H9 (cell line): ENCODE results near the gene TNIP1. TPM values are rescaled to one million over a fixed set of nuclear protein-coding genes. Genes with fewer than 3 reads are reported as not detected.

Experiments
- DNase-seq: peaks from one replicate; pipeline ENCODE4 v3.0.0-alpha.2; 2017
- H2AFZ ChIP-seq: one replicate; pipeline ENCODE4 v1.6.1; 2013; ENCODE audit warnings: mild to moderate bottlenecking, low read length, control low read depth, moderate library complexity
- H2AK5ac ChIP-seq: 2 replicates; pipeline ENCODE4 v1.6.1; 2013; ENCODE audit warnings: low read length, control low read depth, mixed read lengths; ENCODE audit not compliant: insufficient read length
- H2BK120ac ChIP-seq: one replicate; pipeline ENCODE4 v1.6.1; 2013; ENCODE audit warnings: low read depth, mild to moderate bottlenecking, low read length, control low read depth, inconsistent platforms; ENCODE audit not compliant: poor library complexity, severe bottlenecking
- H2BK12ac ChIP-seq: 2 replicates; pipeline ENCODE4 v1.6.1; 2013; ENCODE audit warnings: low read length, control low read depth, mixed read lengths, low read depth; ENCODE audit not compliant: insufficient read length
- H2BK15ac ChIP-seq: 2 replicates; pipeline ENCODE4 v1.6.1; 2013; ENCODE audit warnings: low read depth, low read length, control low read depth
- H2BK20ac ChIP-seq: one replicate; pipeline ENCODE4 v1.6.1; 2013; ENCODE audit warnings: low read depth, mild to moderate bottlenecking, low read length, control low read depth, inconsistent platforms; ENCODE audit not compliant: poor library complexity, severe bottlenecking
- H2BK5ac ChIP-seq: 2 replicates; pipeline ENCODE4 v1.6.1; 2013; ENCODE audit warnings: low read length, control low read depth, mixed read lengths; ENCODE audit not compliant: insufficient read length
- H3K14ac ChIP-seq: 2 replicates; pipeline ENCODE4 v1.6.1; 2013; ENCODE audit warnings: low read length, control low read depth; ENCODE audit not compliant: insufficient read depth
- H3K18ac ChIP-seq: 2 replicates; pipeline ENCODE4 v1.6.1; 2013; ENCODE audit warnings: low read depth, mild to moderate bottlenecking, mixed read lengths, low read length, control low read depth; ENCODE audit not compliant: insufficient read length
- H3K23ac ChIP-seq: 2 replicates; pipeline ENCODE4 v1.6.1; 2013; ENCODE audit warnings: low read length, control low read depth, mixed read lengths, low read depth; ENCODE audit not compliant: insufficient read length
- H3K23me2 ChIP-seq: 2 replicates; pipeline ENCODE4 v1.6.1; 2013; ENCODE audit warnings: low read depth, mild to moderate bottlenecking, mixed read lengths, low read length, control low read depth; ENCODE audit not compliant: insufficient read length, poor library complexity, severe bottlenecking
- H3K27ac ChIP-seq: 2 replicates; pipeline ENCODE4 v1.5.1; 2013; ENCODE audit warnings: low read length, control low read depth, mixed read lengths, low read depth; ENCODE audit not compliant: insufficient read length
- H3K27me3 ChIP-seq: 2 replicates; pipeline ENCODE4 v1.6.1; 2013; ENCODE audit warnings: low read length, control low read depth, inconsistent platforms; ENCODE audit not compliant: insufficient read depth
- H3K4ac ChIP-seq: 2 replicates; pipeline ENCODE4 v1.6.1; 2013; ENCODE audit warnings: low read depth, mild to moderate bottlenecking, control low read depth, inconsistent platforms, low read length, moderate library complexity
- H3K4me1 ChIP-seq: 2 replicates; pipeline ENCODE4 v1.6.1; 2013; ENCODE audit warnings: low read length, control low read depth, inconsistent platforms; ENCODE audit not compliant: insufficient read depth
- H3K4me2 ChIP-seq: 2 replicates; pipeline ENCODE4 v1.6.1; 2013; ENCODE audit warnings: low read length, control low read depth, mixed read lengths; ENCODE audit not compliant: insufficient read length, insufficient read depth
- H3K56ac ChIP-seq: 2 replicates; pipeline ENCODE4 v1.6.1; 2013; ENCODE audit warnings: low read depth, mild to moderate bottlenecking, mixed read lengths, low read length, control low read depth; ENCODE audit not compliant: insufficient read length
- H3K79me1 ChIP-seq: 2 replicates; pipeline ENCODE4 v1.6.1; 2013; ENCODE audit warnings: low read depth, mild to moderate bottlenecking, moderate library complexity, low read length, control low read depth, inconsistent platforms; ENCODE audit not compliant: insufficient read depth, poor library complexity, severe bottlenecking
- H3K79me2 ChIP-seq: 2 replicates; pipeline ENCODE4 v1.6.1; 2013; ENCODE audit warnings: low read length, control low read depth, inconsistent platforms; ENCODE audit not compliant: insufficient read depth
- H3K9ac ChIP-seq: 2 replicates; pipeline ENCODE4 v1.6.1; 2013; ENCODE audit warnings: low read length, control low read depth, mixed read lengths; ENCODE audit not compliant: insufficient read length; ENCODE audit errors: extremely low read depth
- H3K9me3 ChIP-seq: one replicate; pipeline ENCODE4 v1.6.1; 2013; ENCODE audit warnings: low read depth, low read length, inconsistent platforms; ENCODE audit not compliant: control insufficient read depth
- H3T11ph ChIP-seq: one replicate; pipeline ENCODE4 v1.6.1; 2013; ENCODE audit warnings: mild to moderate bottlenecking, low read length, control low read depth, inconsistent platforms
- H4K20me1 ChIP-seq: one replicate; pipeline ENCODE4 v1.6.1; 2013; ENCODE audit not compliant: control insufficient read depth, insufficient read length, insufficient read depth
- H4K5ac ChIP-seq: 2 replicates; pipeline ENCODE4 v1.6.1; 2013; ENCODE audit warnings: low read depth, mild to moderate bottlenecking, mixed read lengths, low read length, control low read depth; ENCODE audit not compliant: insufficient read length
- H4K8ac ChIP-seq: replicated peaks from 2 replicates; pipeline ENCODE4 v1.6.1; 2013; ENCODE audit warnings: low read length, control low read depth, mixed read lengths, low read depth; ENCODE audit not compliant: insufficient read length
- H4K91ac ChIP-seq: 2 replicates; pipeline ENCODE4 v1.6.1; 2013; ENCODE audit warnings: low read depth, mild to moderate bottlenecking, moderate library complexity, mixed read lengths, low read length, control low read depth; ENCODE audit not compliant: insufficient read length
- H3K27ac Mint-ChIP-seq, 3 experiments: 2 replicates in 2 of 3; 3 replicates in 1 of 3; pipeline ENCODE4 v1.8.0; 2020 to 2021; ENCODE audit warnings: mixed read lengths in 3 of 3, mild to moderate bottlenecking in 1 of 3, moderate library complexity in 1 of 3
- H3K27me3 Mint-ChIP-seq: 2 replicates; pipeline ENCODE4 v1.8.0; 2021; ENCODE audit warnings: low read depth, mild to moderate bottlenecking, moderate library complexity, mixed read lengths
- H3K36me3 Mint-ChIP-seq, 3 experiments: 2 replicates in 2 of 3; 3 replicates in 1 of 3; pipeline ENCODE4 v1.8.0; 2020 to 2021; ENCODE audit warnings: low read depth in 3 of 3, mixed read lengths in 3 of 3; ENCODE audit not compliant: insufficient read depth in 1 of 3
- H3K4me1 Mint-ChIP-seq, 2 experiments: 2 replicates each; pipeline ENCODE4 v1.8.0; 2020; ENCODE audit warnings: mixed read lengths in 2 of 2
- H3K4me3 Mint-ChIP-seq, 2 experiments: 2 replicates in 1 of 2; 3 replicates in 1 of 2; pipeline ENCODE4 v1.8.0; 2020 to 2021; ENCODE audit warnings: mild to moderate bottlenecking in 2 of 2, mixed read lengths in 2 of 2, moderate library complexity in 1 of 2
- H3K9me3 Mint-ChIP-seq, 2 experiments: 2 replicates in 1 of 2; 3 replicates in 1 of 2; pipeline ENCODE4 v1.8.0; 2020; ENCODE audit warnings: mild to moderate bottlenecking in 2 of 2, mixed read lengths in 2 of 2, moderate library complexity in 1 of 2
- WGBS: extraction: QIAGEN DNeasy Blood & Tissue Kit; methylation state at CpG from one replicate; pipeline ENCODE4 v1.1.7; 2013; ENCODE audit warnings: missing lambda C conversion rate, low lambda C conversion rate, mixed read lengths; ENCODE audit not compliant: insufficient read length; ENCODE audit errors: extremely low coverage; 5-methylcytosine and 5-hydroxymethylcytosine counted together
- total RNA-seq: library from RNA; stranded (reverse); gene quantifications from 2 replicates; pipeline ENCODE4 v1.2.1, GENCODE V29; 2021
- TF ChIP-seq, protein P1 (sequence below): fragments of 200-600 bp; sonication (generic); conservative IDR thresholded peaks from 3 replicates; pipeline ENCODE4 v1.8.0; 2021; ENCODE audit warnings: antibody characterized with exemption, mild to moderate bottlenecking

Gene TNIP1
- total RNA-seq, 1 experiment from 2014 or later: 40.8 TPM

GRCh38 chr5:151053796-151054462 lies 26.9 kb downstream of the TNIP1 start:
- no peak overlapping the region; a peak in 1 of 7 replicates for H3K27ac Mint-ChIP-seq
- H4K20me1 ChIP-seq: no peaks in the 10 kb centered on the region
- no peaks in the 10 kb centered on the region for H3K9me3 Mint-ChIP-seq

More at GRCh38 chr5:151053796-151054462, 26.9 kb downstream of the TNIP1 start:
- peaks cover 0 to 15% (median 14%) of the 10 kb centered on the region in 3 experiments; a peak in 3 of 7 replicates for H3K36me3 Mint-ChIP-seq
- no peak overlapping the region for H2BK20ac ChIP-seq
- H2AFZ ChIP-seq: no peak overlapping the region
- H2BK15ac ChIP-seq: no peak overlapping the region
- no peak overlapping the region for H2AK5ac ChIP-seq
- H3K4me1 ChIP-seq: no peaks in the 10 kb centered on the region
- H3K4ac ChIP-seq: no peak overlapping the region
- H3K56ac ChIP-seq: no peak overlapping the region
- no peak overlapping the region for H4K8ac ChIP-seq
- no peak for DNase-seq
- H3K9me3 ChIP-seq: no peaks in the 10 kb centered on the region
- no peak overlapping the region for H3T11ph ChIP-seq
- WGBS: no CpG with 5 or more reads among the region's 4 CpGs
- H3K4me1 Mint-ChIP-seq: peaks cover 0 to 5% of the 10 kb centered on the region in 2 experiments; a peak in 1 of 4 replicates
- H3K79me1 ChIP-seq: no peaks in the 10 kb centered on the region
- H3K9ac ChIP-seq: no peak overlapping the region
- H4K91ac ChIP-seq: no peak overlapping the region
- H2BK120ac ChIP-seq: no peak overlapping the region
- no peaks in the 10 kb centered on the region for H3K27me3 ChIP-seq
- H3K23me2 ChIP-seq: no peaks in the 10 kb centered on the region
- H3K23ac ChIP-seq: no peak overlapping the region
- H3K4me3 Mint-ChIP-seq: no peak overlapping the region
- no peak overlapping the region for H3K4me2 ChIP-seq
- no peaks in the 10 kb centered on the region for H3K79me2 ChIP-seq
- no peak overlapping the region for H4K5ac ChIP-seq
- TF ChIP-seq, protein P1, sequence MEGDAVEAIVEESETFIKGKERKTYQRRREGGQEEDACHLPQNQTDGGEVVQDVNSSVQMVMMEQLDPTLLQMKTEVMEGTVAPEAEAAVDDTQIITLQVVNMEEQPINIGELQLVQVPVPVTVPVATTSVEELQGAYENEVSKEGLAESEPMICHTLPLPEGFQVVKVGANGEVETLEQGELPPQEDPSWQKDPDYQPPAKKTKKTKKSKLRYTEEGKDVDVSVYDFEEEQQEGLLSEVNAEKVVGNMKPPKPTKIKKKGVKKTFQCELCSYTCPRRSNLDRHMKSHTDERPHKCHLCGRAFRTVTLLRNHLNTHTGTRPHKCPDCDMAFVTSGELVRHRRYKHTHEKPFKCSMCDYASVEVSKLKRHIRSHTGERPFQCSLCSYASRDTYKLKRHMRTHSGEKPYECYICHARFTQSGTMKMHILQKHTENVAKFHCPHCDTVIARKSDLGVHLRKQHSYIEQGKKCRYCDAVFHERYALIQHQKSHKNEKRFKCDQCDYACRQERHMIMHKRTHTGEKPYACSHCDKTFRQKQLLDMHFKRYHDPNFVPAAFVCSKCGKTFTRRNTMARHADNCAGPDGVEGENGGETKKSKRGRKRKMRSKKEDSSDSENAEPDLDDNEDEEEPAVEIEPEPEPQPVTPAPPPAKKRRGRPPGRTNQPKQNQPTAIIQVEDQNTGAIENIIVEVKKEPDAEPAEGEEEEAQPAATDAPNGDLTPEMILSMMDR: no peak
- H3K14ac ChIP-seq: no peak overlapping the region
- H3K18ac ChIP-seq: no peak overlapping the region
- H3K27ac ChIP-seq: no peak overlapping the region
- H3K27me3 Mint-ChIP-seq: no peaks in the 10 kb centered on the region
- no peak overlapping the region for H2BK5ac ChIP-seq
- no peak overlapping the region for H2BK12ac ChIP-seq
